GM12878 (cell line): ENCODE results near the gene DCTN2.

ENCODE experiments used
- CEBPB ChIP-seq, 2 experiments: fragments of 150-350 bp in 1 of 2; IDR thresholded peaks; 2 replicates each; pipeline ENCODE4 v1.6.1; 2012 to 2014; ENCODE audit warnings: low read depth in 2 of 2, low read length in 2 of 2, borderline replicate concordance in 1 of 2, inconsistent platforms in 1 of 2
- CREM ChIP-seq: IDR thresholded peaks from 2 replicates; pipeline ENCODE4 v1.6.1; 2014; ENCODE audit warnings: antibody characterized with exemption, low read depth
- E2F8 ChIP-seq: fragments of 450-650 bp; IDR thresholded peaks from 2 replicates; pipeline ENCODE4 v1.6.1; 2018; ENCODE audit warnings: mild to moderate bottlenecking, low read depth, moderate library complexity; ENCODE audit not compliant: partially characterized antibody
- TF ChIP-seq, protein P1 (sequence below), 3 experiments: IDR thresholded peaks in 2 of 3; conservative IDR thresholded peaks in 1 of 3; 2 replicates each; pipeline ENCODE4 v1.5.1; 2011; ENCODE audit warnings: low read depth in 3 of 3, low read length in 3 of 3, mild to moderate bottlenecking in 3 of 3, control low read depth in 2 of 3, moderate library complexity in 2 of 3, inconsistent platforms in 1 of 3, mixed read lengths in 1 of 3; ENCODE audit not compliant: control insufficient read depth in 2 of 3, insufficient read depth in 1 of 3; ENCODE audit errors: extremely low read depth in 1 of 3
- TF ChIP-seq, protein P2 (sequence below): IDR thresholded peaks from 2 replicates; pipeline ENCODE4 v1.6.1; 2012; ENCODE audit warnings: mild to moderate bottlenecking, low read depth, low read length

DNA sequence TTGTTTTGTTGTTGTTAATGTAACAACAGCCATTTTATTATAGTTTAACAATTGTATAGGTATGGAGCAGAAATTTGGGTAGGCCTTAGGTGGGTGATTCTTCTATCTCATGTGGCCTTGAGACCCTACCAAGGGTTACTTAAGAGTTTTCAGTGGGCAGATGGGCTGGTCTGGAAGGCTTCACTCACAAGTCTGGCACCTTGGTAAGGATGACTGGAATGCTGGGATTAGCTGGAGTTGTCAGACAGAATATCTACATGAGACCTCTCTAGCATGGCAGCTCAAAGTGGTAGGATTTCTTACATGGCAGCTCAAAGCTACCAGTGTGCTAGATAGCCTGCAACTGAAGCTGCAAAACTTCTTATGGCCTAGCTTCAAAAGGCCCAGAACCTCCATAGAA lies 61.3 kb downstream of the DCTN2 start:
- TF ChIP-seq CEBPB (IDR thresholded peaks at IDR 0.05; ENCODE audit: borderline replicate concordance in 1 of 2, low read depth in 2 of 2, low read length in 2 of 2) = no peak
- TF ChIP-seq, protein P1, sequence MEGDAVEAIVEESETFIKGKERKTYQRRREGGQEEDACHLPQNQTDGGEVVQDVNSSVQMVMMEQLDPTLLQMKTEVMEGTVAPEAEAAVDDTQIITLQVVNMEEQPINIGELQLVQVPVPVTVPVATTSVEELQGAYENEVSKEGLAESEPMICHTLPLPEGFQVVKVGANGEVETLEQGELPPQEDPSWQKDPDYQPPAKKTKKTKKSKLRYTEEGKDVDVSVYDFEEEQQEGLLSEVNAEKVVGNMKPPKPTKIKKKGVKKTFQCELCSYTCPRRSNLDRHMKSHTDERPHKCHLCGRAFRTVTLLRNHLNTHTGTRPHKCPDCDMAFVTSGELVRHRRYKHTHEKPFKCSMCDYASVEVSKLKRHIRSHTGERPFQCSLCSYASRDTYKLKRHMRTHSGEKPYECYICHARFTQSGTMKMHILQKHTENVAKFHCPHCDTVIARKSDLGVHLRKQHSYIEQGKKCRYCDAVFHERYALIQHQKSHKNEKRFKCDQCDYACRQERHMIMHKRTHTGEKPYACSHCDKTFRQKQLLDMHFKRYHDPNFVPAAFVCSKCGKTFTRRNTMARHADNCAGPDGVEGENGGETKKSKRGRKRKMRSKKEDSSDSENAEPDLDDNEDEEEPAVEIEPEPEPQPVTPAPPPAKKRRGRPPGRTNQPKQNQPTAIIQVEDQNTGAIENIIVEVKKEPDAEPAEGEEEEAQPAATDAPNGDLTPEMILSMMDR (IDR thresholded peaks at IDR 0.05 in 2 of 3, conservative IDR thresholded peaks at IDR 0.05 in 1 of 3; ENCODE audit: control insufficient read depth in 2 of 3, extremely low read depth in 1 of 3, insufficient read depth in 1 of 3, low read depth in 3 of 3, low read length in 3 of 3) = no peak
- no peak for TF ChIP-seq CREM
- no peak for TF ChIP-seq E2F8
- TF ChIP-seq, protein P2, sequence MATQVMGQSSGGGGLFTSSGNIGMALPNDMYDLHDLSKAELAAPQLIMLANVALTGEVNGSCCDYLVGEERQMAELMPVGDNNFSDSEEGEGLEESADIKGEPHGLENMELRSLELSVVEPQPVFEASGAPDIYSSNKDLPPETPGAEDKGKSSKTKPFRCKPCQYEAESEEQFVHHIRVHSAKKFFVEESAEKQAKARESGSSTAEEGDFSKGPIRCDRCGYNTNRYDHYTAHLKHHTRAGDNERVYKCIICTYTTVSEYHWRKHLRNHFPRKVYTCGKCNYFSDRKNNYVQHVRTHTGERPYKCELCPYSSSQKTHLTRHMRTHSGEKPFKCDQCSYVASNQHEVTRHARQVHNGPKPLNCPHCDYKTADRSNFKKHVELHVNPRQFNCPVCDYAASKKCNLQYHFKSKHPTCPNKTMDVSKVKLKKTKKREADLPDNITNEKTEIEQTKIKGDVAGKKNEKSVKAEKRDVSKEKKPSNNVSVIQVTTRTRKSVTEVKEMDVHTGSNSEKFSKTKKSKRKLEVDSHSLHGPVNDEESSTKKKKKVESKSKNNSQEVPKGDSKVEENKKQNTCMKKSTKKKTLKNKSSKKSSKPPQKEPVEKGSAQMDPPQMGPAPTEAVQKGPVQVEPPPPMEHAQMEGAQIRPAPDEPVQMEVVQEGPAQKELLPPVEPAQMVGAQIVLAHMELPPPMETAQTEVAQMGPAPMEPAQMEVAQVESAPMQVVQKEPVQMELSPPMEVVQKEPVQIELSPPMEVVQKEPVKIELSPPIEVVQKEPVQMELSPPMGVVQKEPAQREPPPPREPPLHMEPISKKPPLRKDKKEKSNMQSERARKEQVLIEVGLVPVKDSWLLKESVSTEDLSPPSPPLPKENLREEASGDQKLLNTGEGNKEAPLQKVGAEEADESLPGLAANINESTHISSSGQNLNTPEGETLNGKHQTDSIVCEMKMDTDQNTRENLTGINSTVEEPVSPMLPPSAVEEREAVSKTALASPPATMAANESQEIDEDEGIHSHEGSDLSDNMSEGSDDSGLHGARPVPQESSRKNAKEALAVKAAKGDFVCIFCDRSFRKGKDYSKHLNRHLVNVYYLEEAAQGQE = no peak
